ENCODE measurements around the gene ELF1. TPM values are rescaled to one million over a fixed set of nuclear protein-coding genes. Genes with fewer than 3 reads are reported as not detected.

The ELF1 gene
- total RNA-seq, 1 experiment from 2014 or later, result 15.3 TPM

DNA sequence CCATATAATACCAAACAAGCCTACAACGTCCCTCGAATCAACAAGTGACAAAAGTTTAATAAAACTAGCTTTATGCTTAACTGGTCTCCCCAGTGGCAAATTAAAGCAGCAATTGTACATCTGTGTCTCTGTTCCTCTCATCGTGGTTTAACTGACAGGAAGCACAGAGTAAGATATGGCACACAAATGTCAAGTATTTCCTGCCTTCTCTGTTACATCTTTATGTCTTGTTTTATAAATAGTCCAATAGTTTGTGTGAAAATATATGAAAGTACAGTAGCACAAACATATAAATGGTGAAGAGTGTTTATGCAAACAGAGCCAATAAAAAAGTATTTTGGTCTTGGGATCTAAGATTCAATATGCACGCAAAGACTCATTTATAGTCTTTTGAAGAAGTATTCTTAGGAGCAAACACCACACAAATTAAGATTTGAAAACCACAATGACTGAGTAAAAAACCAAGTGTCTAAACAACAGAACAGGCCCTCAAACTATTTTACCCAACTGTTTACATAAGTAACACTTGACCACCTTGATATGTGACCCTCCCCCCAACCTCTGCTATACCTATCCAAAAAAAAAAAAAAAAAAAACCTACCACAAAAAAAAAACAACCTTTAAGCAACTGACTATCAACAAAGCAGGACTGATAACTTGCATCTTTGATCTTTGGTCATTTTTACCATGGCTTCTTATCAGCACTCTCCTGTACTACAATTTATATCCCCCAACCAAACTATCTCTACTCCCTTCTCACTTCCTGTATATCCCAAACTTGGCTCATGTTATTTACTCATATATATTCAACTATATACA, 14.0 kb downstream of the ELF1 start:
- peaks cover 42% of the 10 kb centered on the region for H3K4me1 ChIP-seq (ENCODE audit: insufficient read depth, low read length)

DNA sequence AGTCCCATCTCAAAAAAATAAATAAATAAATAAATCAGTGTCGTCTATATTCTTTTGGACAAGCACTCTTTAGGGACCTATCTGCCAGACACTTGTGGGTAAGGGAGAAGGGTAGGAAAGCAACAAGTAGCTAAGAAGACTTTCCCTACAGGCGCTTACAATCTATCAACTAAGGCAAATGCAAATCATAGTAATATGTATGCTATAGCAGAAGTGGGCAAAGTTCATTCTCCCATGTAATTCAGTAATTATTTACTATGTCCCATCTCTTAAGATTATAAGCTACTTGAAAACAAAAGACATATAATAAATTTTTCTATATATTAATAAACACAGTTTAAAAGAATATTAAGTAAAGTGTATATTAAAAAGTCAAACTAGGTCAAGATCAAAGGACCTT, 16.5 kb downstream of the ELF1 start:
- Histone ChIP-seq H3F3A (ENCODE audit: low read length, unreplicated experiment) (no peaks in the 10 kb centered on the region), H2AFZ (ENCODE audit: low read length) (no peak overlapping the region), H3K27ac (ENCODE audit: low read length) (no peak overlapping the region), H3K79me2 (ENCODE audit: low read length) (peaks cover 83% of the 10 kb centered on the region), H3K4me2 (ENCODE audit: low read length) (no peak overlapping the region), H3K4me1 (ENCODE audit: insufficient read depth, low read length) (peaks cover 29% of the 10 kb centered on the region), H3K36me3 (ENCODE audit: low read depth, low read length) (no peaks in the 10 kb centered on the region), H3K9me2 (replicated peaks; ENCODE audit: low read length) (no peaks in the 10 kb centered on the region), H3K9ac (ENCODE audit: low read length) (no peak overlapping the region), H3K4me3 (ENCODE audit: low read length) (no peak overlapping the region), H4K20me1 (ENCODE audit: low read length) (no peaks in the 10 kb centered on the region), H3K9me3 (ENCODE audit: low read length) (no peaks in the 10 kb centered on the region), H3K27me3 (ENCODE audit: low read length) (no peaks in the 10 kb centered on the region)
- intact Hi-C loops (cut with micrococcal nuclease), result no loop called here
- ChIA-PET CTCF (no interaction called here), POLR2A (ENCODE audit: unreplicated experiment) (no interaction called here)
- DNase-seq (no peak), ATAC-seq (no peak)
- TF ChIP-seq EZH2 (IDR thresholded peaks at IDR 0.05; ENCODE audit: low read length, unreplicated experiment), result no peak
- TF ChIP-seq EZH2phosphoT487 (IDR thresholded peaks at IDR 0.05; ENCODE audit: borderline replicate concordance, low read length), result no peak
- TF ChIP-seq, protein P1, sequence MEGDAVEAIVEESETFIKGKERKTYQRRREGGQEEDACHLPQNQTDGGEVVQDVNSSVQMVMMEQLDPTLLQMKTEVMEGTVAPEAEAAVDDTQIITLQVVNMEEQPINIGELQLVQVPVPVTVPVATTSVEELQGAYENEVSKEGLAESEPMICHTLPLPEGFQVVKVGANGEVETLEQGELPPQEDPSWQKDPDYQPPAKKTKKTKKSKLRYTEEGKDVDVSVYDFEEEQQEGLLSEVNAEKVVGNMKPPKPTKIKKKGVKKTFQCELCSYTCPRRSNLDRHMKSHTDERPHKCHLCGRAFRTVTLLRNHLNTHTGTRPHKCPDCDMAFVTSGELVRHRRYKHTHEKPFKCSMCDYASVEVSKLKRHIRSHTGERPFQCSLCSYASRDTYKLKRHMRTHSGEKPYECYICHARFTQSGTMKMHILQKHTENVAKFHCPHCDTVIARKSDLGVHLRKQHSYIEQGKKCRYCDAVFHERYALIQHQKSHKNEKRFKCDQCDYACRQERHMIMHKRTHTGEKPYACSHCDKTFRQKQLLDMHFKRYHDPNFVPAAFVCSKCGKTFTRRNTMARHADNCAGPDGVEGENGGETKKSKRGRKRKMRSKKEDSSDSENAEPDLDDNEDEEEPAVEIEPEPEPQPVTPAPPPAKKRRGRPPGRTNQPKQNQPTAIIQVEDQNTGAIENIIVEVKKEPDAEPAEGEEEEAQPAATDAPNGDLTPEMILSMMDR (conservative IDR thresholded peaks at IDR 0.05; ENCODE audit: low read depth, low read length), result no peak
- BruUV-seq (replicated peaks), result no TSS peak

More for the DNA sequence above, 14.0 kb downstream of the ELF1 start:
- H3K9ac ChIP-seq (ENCODE audit: low read length), result no peak overlapping the region
- CTCF ChIA-PET, result no interaction called here
- ATAC-seq, result peak; percentile 37; the same call in 1 of the 2 replicates
- H3K27ac ChIP-seq (ENCODE audit: low read length), result peak overlapping the region; percentile 10; the same call in 1 of the 2 replicates
- H3F3A ChIP-seq (ENCODE audit: low read length, unreplicated experiment), result no peaks in the 10 kb centered on the region
- no peaks in the 10 kb centered on the region for H4K20me1 ChIP-seq (ENCODE audit: low read length)
- H3K4me2 ChIP-seq (ENCODE audit: low read length), result peak overlapping the region; percentile 47
- peaks cover 72% of the 10 kb centered on the region for H3K79me2 ChIP-seq (ENCODE audit: low read length)
- H3K4me3 ChIP-seq (ENCODE audit: low read length), result no peak overlapping the region
- POLR2A ChIA-PET (ENCODE audit: unreplicated experiment), result no interaction called here
- no peaks in the 10 kb centered on the region for H3K27me3 ChIP-seq (ENCODE audit: low read length)
- intact Hi-C loops (cut with micrococcal nuclease), result no loop called here
- no TSS peak for BruUV-seq (replicated peaks)
- no peak overlapping the region for H2AFZ ChIP-seq (ENCODE audit: low read length)
- DNase-seq, result peak; percentile 8
- no peaks in the 10 kb centered on the region for H3K9me2 ChIP-seq (replicated peaks; ENCODE audit: low read length)
- TF ChIP-seq, protein P1 (conservative IDR thresholded peaks at IDR 0.05; ENCODE audit: low read depth, low read length), result no peak
- TF ChIP-seq EZH2phosphoT487 (IDR thresholded peaks at IDR 0.05; ENCODE audit: borderline replicate concordance, low read length), result no peak
- TF ChIP-seq EZH2 (IDR thresholded peaks at IDR 0.05; ENCODE audit: low read length, unreplicated experiment), result no peak
- no peaks in the 10 kb centered on the region for H3K36me3 ChIP-seq (ENCODE audit: low read depth, low read length)
- no peaks in the 10 kb centered on the region for H3K9me3 ChIP-seq (ENCODE audit: low read length)

DNA sequence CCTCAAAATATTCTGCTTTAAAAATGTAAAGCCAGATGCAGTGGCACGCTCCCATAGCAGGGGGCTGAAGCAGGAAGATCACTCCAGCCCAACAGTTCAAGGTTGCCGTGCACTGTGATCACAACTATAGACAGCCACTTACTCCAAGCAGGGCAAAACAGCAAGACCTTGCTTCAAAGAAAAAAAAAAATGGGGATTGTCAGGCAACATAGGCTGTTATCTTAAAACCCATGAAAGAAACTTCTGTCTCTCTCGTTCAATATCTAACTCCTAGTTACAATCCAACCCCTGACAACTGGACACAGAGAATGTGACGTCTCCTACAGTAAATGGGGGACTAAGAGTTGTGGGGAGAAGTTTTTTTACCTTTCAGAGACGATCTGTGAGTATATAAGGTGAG, 17.4 kb downstream of the ELF1 start:
- no peak overlapping the region for H3K4me3 ChIP-seq (ENCODE audit: low read length)
- H3K4me2 ChIP-seq (ENCODE audit: low read length), result no peak overlapping the region
- H2AFZ ChIP-seq (ENCODE audit: low read length), result no peak overlapping the region
- TF ChIP-seq EZH2 (IDR thresholded peaks at IDR 0.05; ENCODE audit: low read length, unreplicated experiment), result no peak
- no peak for TF ChIP-seq EZH2phosphoT487 (IDR thresholded peaks at IDR 0.05; ENCODE audit: borderline replicate concordance, low read length)
- TF ChIP-seq, protein P1 (conservative IDR thresholded peaks at IDR 0.05; ENCODE audit: low read depth, low read length), result no peak
- no TSS peak for BruUV-seq (replicated peaks)
- H4K20me1 ChIP-seq (ENCODE audit: low read length), result no peaks in the 10 kb centered on the region
- H3K27ac ChIP-seq (ENCODE audit: low read length), result no peak overlapping the region
- H3K9me2 ChIP-seq (replicated peaks; ENCODE audit: low read length), result no peaks in the 10 kb centered on the region
- no peak overlapping the region for H3K9ac ChIP-seq (ENCODE audit: low read length)
- intact Hi-C loops (cut with micrococcal nuclease), result no loop called here
- H3K79me2 ChIP-seq (ENCODE audit: low read length), result peaks cover 78% of the 10 kb centered on the region
- no peaks in the 10 kb centered on the region for H3K27me3 ChIP-seq (ENCODE audit: low read length)
- ATAC-seq, result no peak
- H3K4me1 ChIP-seq (ENCODE audit: insufficient read depth, low read length), result peaks cover 20% of the 10 kb centered on the region
- no peak for DNase-seq
- ChIA-PET CTCF (no interaction called here), POLR2A (ENCODE audit: unreplicated experiment) (no interaction called here)
- H3K9me3 ChIP-seq (ENCODE audit: low read length), result no peaks in the 10 kb centered on the region
- no peaks in the 10 kb centered on the region for H3F3A ChIP-seq (ENCODE audit: low read length, unreplicated experiment)
- no peaks in the 10 kb centered on the region for H3K36me3 ChIP-seq (ENCODE audit: low read depth, low read length)

Measured in PC-3 (cell line).